H9 (cell line): ENCODE measurements around the gene ARHGAP26. TPM values are rescaled to one million over a fixed set of nuclear protein-coding genes. Genes with fewer than 3 reads are reported as not detected.

Experiments used
- DNase-seq: peaks from one replicate; pipeline ENCODE4 v3.0.0-alpha.2; 2017
- H2AFZ ChIP-seq: one replicate; pipeline ENCODE4 v1.6.1; 2013; ENCODE audit warnings: mild to moderate bottlenecking, low read length, control low read depth, moderate library complexity
- H2AK5ac ChIP-seq: 2 replicates; pipeline ENCODE4 v1.6.1; 2013; ENCODE audit warnings: low read length, control low read depth, mixed read lengths; ENCODE audit not compliant: insufficient read length
- H2BK120ac ChIP-seq: one replicate; pipeline ENCODE4 v1.6.1; 2013; ENCODE audit warnings: low read depth, mild to moderate bottlenecking, low read length, control low read depth, inconsistent platforms; ENCODE audit not compliant: poor library complexity, severe bottlenecking
- H2BK12ac ChIP-seq: 2 replicates; pipeline ENCODE4 v1.6.1; 2013; ENCODE audit warnings: low read length, control low read depth, mixed read lengths, low read depth; ENCODE audit not compliant: insufficient read length
- H2BK15ac ChIP-seq: 2 replicates; pipeline ENCODE4 v1.6.1; 2013; ENCODE audit warnings: low read depth, low read length, control low read depth
- H2BK20ac ChIP-seq: one replicate; pipeline ENCODE4 v1.6.1; 2013; ENCODE audit warnings: low read depth, mild to moderate bottlenecking, low read length, control low read depth, inconsistent platforms; ENCODE audit not compliant: poor library complexity, severe bottlenecking
- H2BK5ac ChIP-seq: 2 replicates; pipeline ENCODE4 v1.6.1; 2013; ENCODE audit warnings: low read length, control low read depth, mixed read lengths; ENCODE audit not compliant: insufficient read length
- H3K14ac ChIP-seq: 2 replicates; pipeline ENCODE4 v1.6.1; 2013; ENCODE audit warnings: low read length, control low read depth; ENCODE audit not compliant: insufficient read depth
- H3K18ac ChIP-seq: 2 replicates; pipeline ENCODE4 v1.6.1; 2013; ENCODE audit warnings: low read depth, mild to moderate bottlenecking, mixed read lengths, low read length, control low read depth; ENCODE audit not compliant: insufficient read length
- H3K23ac ChIP-seq: 2 replicates; pipeline ENCODE4 v1.6.1; 2013; ENCODE audit warnings: low read length, control low read depth, mixed read lengths, low read depth; ENCODE audit not compliant: insufficient read length
- H3K23me2 ChIP-seq: 2 replicates; pipeline ENCODE4 v1.6.1; 2013; ENCODE audit warnings: low read depth, mild to moderate bottlenecking, mixed read lengths, low read length, control low read depth; ENCODE audit not compliant: insufficient read length, poor library complexity, severe bottlenecking
- H3K27ac ChIP-seq: 2 replicates; pipeline ENCODE4 v1.5.1; 2013; ENCODE audit warnings: low read length, control low read depth, mixed read lengths, low read depth; ENCODE audit not compliant: insufficient read length
- H3K27me3 ChIP-seq: 2 replicates; pipeline ENCODE4 v1.6.1; 2013; ENCODE audit warnings: low read length, control low read depth, inconsistent platforms; ENCODE audit not compliant: insufficient read depth
- H3K4ac ChIP-seq: 2 replicates; pipeline ENCODE4 v1.6.1; 2013; ENCODE audit warnings: low read depth, mild to moderate bottlenecking, control low read depth, inconsistent platforms, low read length, moderate library complexity
- H3K4me1 ChIP-seq: 2 replicates; pipeline ENCODE4 v1.6.1; 2013; ENCODE audit warnings: low read length, control low read depth, inconsistent platforms; ENCODE audit not compliant: insufficient read depth
- H3K4me2 ChIP-seq: 2 replicates; pipeline ENCODE4 v1.6.1; 2013; ENCODE audit warnings: low read length, control low read depth, mixed read lengths; ENCODE audit not compliant: insufficient read length, insufficient read depth
- H3K56ac ChIP-seq: 2 replicates; pipeline ENCODE4 v1.6.1; 2013; ENCODE audit warnings: low read depth, mild to moderate bottlenecking, mixed read lengths, low read length, control low read depth; ENCODE audit not compliant: insufficient read length
- H3K79me1 ChIP-seq: 2 replicates; pipeline ENCODE4 v1.6.1; 2013; ENCODE audit warnings: low read depth, mild to moderate bottlenecking, moderate library complexity, low read length, control low read depth, inconsistent platforms; ENCODE audit not compliant: insufficient read depth, poor library complexity, severe bottlenecking
- H3K79me2 ChIP-seq: 2 replicates; pipeline ENCODE4 v1.6.1; 2013; ENCODE audit warnings: low read length, control low read depth, inconsistent platforms; ENCODE audit not compliant: insufficient read depth
- H3K9ac ChIP-seq: 2 replicates; pipeline ENCODE4 v1.6.1; 2013; ENCODE audit warnings: low read length, control low read depth, mixed read lengths; ENCODE audit not compliant: insufficient read length; ENCODE audit errors: extremely low read depth
- H3K9me3 ChIP-seq: one replicate; pipeline ENCODE4 v1.6.1; 2013; ENCODE audit warnings: low read depth, low read length, inconsistent platforms; ENCODE audit not compliant: control insufficient read depth
- H3T11ph ChIP-seq: one replicate; pipeline ENCODE4 v1.6.1; 2013; ENCODE audit warnings: mild to moderate bottlenecking, low read length, control low read depth, inconsistent platforms
- H4K20me1 ChIP-seq: one replicate; pipeline ENCODE4 v1.6.1; 2013; ENCODE audit not compliant: control insufficient read depth, insufficient read length, insufficient read depth
- H4K5ac ChIP-seq: 2 replicates; pipeline ENCODE4 v1.6.1; 2013; ENCODE audit warnings: low read depth, mild to moderate bottlenecking, mixed read lengths, low read length, control low read depth; ENCODE audit not compliant: insufficient read length
- H4K8ac ChIP-seq: replicated peaks from 2 replicates; pipeline ENCODE4 v1.6.1; 2013; ENCODE audit warnings: low read length, control low read depth, mixed read lengths, low read depth; ENCODE audit not compliant: insufficient read length
- H4K91ac ChIP-seq: 2 replicates; pipeline ENCODE4 v1.6.1; 2013; ENCODE audit warnings: low read depth, mild to moderate bottlenecking, moderate library complexity, mixed read lengths, low read length, control low read depth; ENCODE audit not compliant: insufficient read length
- H3K27ac Mint-ChIP-seq, 3 experiments: 2 replicates in 2 of 3; 3 replicates in 1 of 3; pipeline ENCODE4 v1.8.0; 2020 to 2021; ENCODE audit warnings: mixed read lengths in 3 of 3, mild to moderate bottlenecking in 1 of 3, moderate library complexity in 1 of 3
- H3K27me3 Mint-ChIP-seq: 2 replicates; pipeline ENCODE4 v1.8.0; 2021; ENCODE audit warnings: low read depth, mild to moderate bottlenecking, moderate library complexity, mixed read lengths
- H3K36me3 Mint-ChIP-seq, 3 experiments: 2 replicates in 2 of 3; 3 replicates in 1 of 3; pipeline ENCODE4 v1.8.0; 2020 to 2021; ENCODE audit warnings: low read depth in 3 of 3, mixed read lengths in 3 of 3; ENCODE audit not compliant: insufficient read depth in 1 of 3
- H3K4me1 Mint-ChIP-seq, 2 experiments: 2 replicates each; pipeline ENCODE4 v1.8.0; 2020; ENCODE audit warnings: mixed read lengths in 2 of 2
- H3K4me3 Mint-ChIP-seq, 2 experiments: 2 replicates in 1 of 2; 3 replicates in 1 of 2; pipeline ENCODE4 v1.8.0; 2020 to 2021; ENCODE audit warnings: mild to moderate bottlenecking in 2 of 2, mixed read lengths in 2 of 2, moderate library complexity in 1 of 2
- H3K9me3 Mint-ChIP-seq, 2 experiments: 2 replicates in 1 of 2; 3 replicates in 1 of 2; pipeline ENCODE4 v1.8.0; 2020; ENCODE audit warnings: mild to moderate bottlenecking in 2 of 2, mixed read lengths in 2 of 2, moderate library complexity in 1 of 2
- CTCF ChIP-seq: fragments of 200-600 bp; sonication (generic); conservative IDR thresholded peaks from 3 replicates; pipeline ENCODE4 v1.8.0; 2021; ENCODE audit warnings: antibody characterized with exemption, mild to moderate bottlenecking
- WGBS: extraction: QIAGEN DNeasy Blood & Tissue Kit; methylation state at CpG from one replicate; pipeline ENCODE4 v1.1.7; 2013; ENCODE audit warnings: missing lambda C conversion rate, low lambda C conversion rate, mixed read lengths; ENCODE audit not compliant: insufficient read length; ENCODE audit errors: extremely low coverage; 5-methylcytosine and 5-hydroxymethylcytosine counted together
- total RNA-seq: library from RNA; stranded (reverse); gene quantifications from 2 replicates; pipeline ENCODE4 v1.2.1, GENCODE V29; 2021

Gene ARHGAP26
- total RNA-seq, 1 experiment from 2014 or later, result 13.8 TPM

DNA sequence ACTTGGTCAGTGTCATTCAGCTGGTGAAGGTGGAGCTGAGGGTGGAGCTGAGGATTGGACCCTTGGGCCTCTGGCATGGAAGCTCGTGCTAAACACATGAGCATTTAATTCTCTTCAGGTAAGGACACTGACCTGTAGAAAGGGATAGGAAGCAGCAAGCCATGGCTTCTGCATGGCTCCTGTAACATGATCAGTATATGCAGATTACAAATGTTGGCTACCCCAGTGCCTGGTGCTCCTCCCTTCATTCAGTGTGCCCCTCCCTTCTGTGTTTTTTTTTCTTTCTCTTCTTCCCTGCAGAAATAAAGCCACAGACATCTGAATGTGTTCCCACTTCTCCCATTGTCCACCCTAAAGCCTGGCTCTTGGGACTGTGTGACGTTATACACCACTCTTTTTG lies 52.9 kb downstream of the ARHGAP26 start:
- no CpG with 5 or more reads among the region's 2 CpGs for WGBS
- Mint-ChIP-seq H3K36me3 (no peaks in the 10 kb centered on the region), H3K4me3 (no peak overlapping the region), H3K4me1 (peaks cover 41 to 42% of the 10 kb centered on the region in 2 experiments), H3K9me3 (no peaks in the 10 kb centered on the region), H3K27ac (no peak overlapping the region), H3K27me3 (no peaks in the 10 kb centered on the region)
- Histone ChIP-seq H2BK20ac (no peak overlapping the region), H3K14ac (no peak overlapping the region), H4K20me1 (no peaks in the 10 kb centered on the region), H3K4ac (no peak overlapping the region), H3K79me1 (no peaks in the 10 kb centered on the region), H4K5ac (no peak overlapping the region), H2BK15ac (no peak overlapping the region), H3K23me2 (no peaks in the 10 kb centered on the region), H2AFZ (no peak overlapping the region), H2BK5ac (no peak overlapping the region), H3K9ac (no peak overlapping the region), H3K4me2 (no peak overlapping the region), H3K23ac (no peak overlapping the region), H3K27me3 (no peaks in the 10 kb centered on the region), H2BK12ac (no peak overlapping the region), H3K27ac (no peak overlapping the region), H4K91ac (no peak overlapping the region), H3K56ac (no peak overlapping the region), H4K8ac (no peak overlapping the region), H3K9me3 (no peaks in the 10 kb centered on the region), H3K4me1 (peaks cover 11% of the 10 kb centered on the region; the same call in 1 of the 2 replicates), H3T11ph (no peak overlapping the region), H3K79me2 (no peaks in the 10 kb centered on the region), H2AK5ac (no peak overlapping the region), H3K18ac (no peak overlapping the region), H2BK120ac (no peak overlapping the region)
- no peak for TF ChIP-seq CTCF
- DNase-seq, result no peak
